ENCODE measurements around the gene CABLES2. TPM values are rescaled to one million over a fixed set of nuclear protein-coding genes. Genes with fewer than 3 reads are reported as not detected.

Gene CABLES2
- total RNA-seq, 2 experiments from 2014 or later: 14.8 to 22.5 TPM

GRCh38 chr20:62372042-62372993, 34.8 kb downstream of the CABLES2 start:
- H3K4me1 ChIP-seq (ENCODE audit: insufficient read depth, low read length, poor library complexity, severe bottlenecking): peaks cover 20% of the 10 kb centered on the region
- no peaks in the 10 kb centered on the region for H3K9me2 ChIP-seq (ENCODE audit: insufficient read depth, low read length)
- H3K4me3 ChIP-seq (ENCODE audit: low read depth, low read length, poor library complexity, severe bottlenecking): no peak overlapping the region
- H2AFZ ChIP-seq (ENCODE audit: low read length): no peak overlapping the region
- H3K36me3 ChIP-seq (ENCODE audit: insufficient read depth, low read length): no peaks in the 10 kb centered on the region
- no peaks in the 10 kb centered on the region for H4K20me1 ChIP-seq (ENCODE audit: insufficient read depth, low read length)
- DNase-seq (ENCODE audit: low spot score): no peak
- H3K27ac ChIP-seq (ENCODE audit: low read depth, low read length, poor library complexity, severe bottlenecking): no peak overlapping the region
- intact Hi-C loops (cut with micrococcal nuclease; ENCODE audit: unreplicated experiment): no loop called here
- TF ChIP-seq, protein P1, sequence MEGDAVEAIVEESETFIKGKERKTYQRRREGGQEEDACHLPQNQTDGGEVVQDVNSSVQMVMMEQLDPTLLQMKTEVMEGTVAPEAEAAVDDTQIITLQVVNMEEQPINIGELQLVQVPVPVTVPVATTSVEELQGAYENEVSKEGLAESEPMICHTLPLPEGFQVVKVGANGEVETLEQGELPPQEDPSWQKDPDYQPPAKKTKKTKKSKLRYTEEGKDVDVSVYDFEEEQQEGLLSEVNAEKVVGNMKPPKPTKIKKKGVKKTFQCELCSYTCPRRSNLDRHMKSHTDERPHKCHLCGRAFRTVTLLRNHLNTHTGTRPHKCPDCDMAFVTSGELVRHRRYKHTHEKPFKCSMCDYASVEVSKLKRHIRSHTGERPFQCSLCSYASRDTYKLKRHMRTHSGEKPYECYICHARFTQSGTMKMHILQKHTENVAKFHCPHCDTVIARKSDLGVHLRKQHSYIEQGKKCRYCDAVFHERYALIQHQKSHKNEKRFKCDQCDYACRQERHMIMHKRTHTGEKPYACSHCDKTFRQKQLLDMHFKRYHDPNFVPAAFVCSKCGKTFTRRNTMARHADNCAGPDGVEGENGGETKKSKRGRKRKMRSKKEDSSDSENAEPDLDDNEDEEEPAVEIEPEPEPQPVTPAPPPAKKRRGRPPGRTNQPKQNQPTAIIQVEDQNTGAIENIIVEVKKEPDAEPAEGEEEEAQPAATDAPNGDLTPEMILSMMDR (conservative IDR thresholded peaks at IDR 0.05; ENCODE audit: low read length): no peak
- no peak for TF ChIP-seq EZH2phosphoT487 (IDR thresholded peaks at IDR 0.05; ENCODE audit: borderline replicate concordance, low read depth, low read length)
- POLR2A ChIA-PET: no interaction called here
- no peaks in the 10 kb centered on the region for H3K9me3 ChIP-seq (ENCODE audit: low read length)
- no peak overlapping the region for H3K4me2 ChIP-seq (ENCODE audit: low read length)
- H3K79me2 ChIP-seq (ENCODE audit: insufficient read depth, low read depth, low read length): no peaks in the 10 kb centered on the region
- CTCF ChIA-PET (ENCODE audit: unreplicated experiment): no interaction called here
- BruUV-seq (replicated peaks): no TSS peak

GRCh38 chr20:62371588-62372041, 35.5 kb downstream of the CABLES2 start:
- H3K79me2 ChIP-seq (ENCODE audit: insufficient read depth, low read depth, low read length): no peaks in the 10 kb centered on the region
- TF ChIP-seq EZH2phosphoT487 (IDR thresholded peaks at IDR 0.05; ENCODE audit: borderline replicate concordance, low read depth, low read length): no peak
- TF ChIP-seq, protein P1 (conservative IDR thresholded peaks at IDR 0.05; ENCODE audit: low read length): no peak
- no peak overlapping the region for H3K4me3 ChIP-seq (ENCODE audit: low read depth, low read length, poor library complexity, severe bottlenecking)
- no peaks in the 10 kb centered on the region for H4K20me1 ChIP-seq (ENCODE audit: insufficient read depth, low read length)
- CTCF ChIA-PET (ENCODE audit: unreplicated experiment): no interaction called here
- no TSS peak for BruUV-seq (replicated peaks)
- no peak overlapping the region for H2AFZ ChIP-seq (ENCODE audit: low read length)
- peaks cover 20% of the 10 kb centered on the region for H3K4me1 ChIP-seq (ENCODE audit: insufficient read depth, low read length, poor library complexity, severe bottlenecking)
- POLR2A ChIA-PET: no interaction called here
- no peaks in the 10 kb centered on the region for H3K9me2 ChIP-seq (ENCODE audit: insufficient read depth, low read length)
- intact Hi-C loops (cut with micrococcal nuclease; ENCODE audit: unreplicated experiment): no loop called here
- DNase-seq (ENCODE audit: low spot score): no peak
- no peak overlapping the region for H3K27ac ChIP-seq (ENCODE audit: low read depth, low read length, poor library complexity, severe bottlenecking)
- no peak overlapping the region for H3K4me2 ChIP-seq (ENCODE audit: low read length)
- H3K9me3 ChIP-seq (ENCODE audit: low read length): no peaks in the 10 kb centered on the region
- H3K36me3 ChIP-seq (ENCODE audit: insufficient read depth, low read length): no peaks in the 10 kb centered on the region

Data from OCI-LY7 (cell line).